A673 (cell line): ENCODE data around the gene AGT.

Experiments
- EZH2 ChIP-seq: fragments of 200-600 bp; sonication (generic); IDR thresholded peaks from 2 replicates; pipeline ENCODE4 v1.6.1; 2017; ENCODE audit warnings: borderline replicate concordance, low read depth, mild to moderate bottlenecking, mixed read lengths, antibody characterized with exemption, low read length; ENCODE audit not compliant: poor library complexity, severe bottlenecking
- TF ChIP-seq, protein P1 (sequence below): fragments of 300-800, 200-600 bp; sonication (generic); conservative IDR thresholded peaks from 2 replicates; pipeline ENCODE4 v1.5.1; 2017; ENCODE audit warnings: low read depth, mild to moderate bottlenecking, antibody characterized with exemption, low read length, moderate library complexity, mixed read lengths

GRCh38 chr1:230699716-230700115 is 14.2 kb downstream of the AGT start:
- TF ChIP-seq, protein P1, sequence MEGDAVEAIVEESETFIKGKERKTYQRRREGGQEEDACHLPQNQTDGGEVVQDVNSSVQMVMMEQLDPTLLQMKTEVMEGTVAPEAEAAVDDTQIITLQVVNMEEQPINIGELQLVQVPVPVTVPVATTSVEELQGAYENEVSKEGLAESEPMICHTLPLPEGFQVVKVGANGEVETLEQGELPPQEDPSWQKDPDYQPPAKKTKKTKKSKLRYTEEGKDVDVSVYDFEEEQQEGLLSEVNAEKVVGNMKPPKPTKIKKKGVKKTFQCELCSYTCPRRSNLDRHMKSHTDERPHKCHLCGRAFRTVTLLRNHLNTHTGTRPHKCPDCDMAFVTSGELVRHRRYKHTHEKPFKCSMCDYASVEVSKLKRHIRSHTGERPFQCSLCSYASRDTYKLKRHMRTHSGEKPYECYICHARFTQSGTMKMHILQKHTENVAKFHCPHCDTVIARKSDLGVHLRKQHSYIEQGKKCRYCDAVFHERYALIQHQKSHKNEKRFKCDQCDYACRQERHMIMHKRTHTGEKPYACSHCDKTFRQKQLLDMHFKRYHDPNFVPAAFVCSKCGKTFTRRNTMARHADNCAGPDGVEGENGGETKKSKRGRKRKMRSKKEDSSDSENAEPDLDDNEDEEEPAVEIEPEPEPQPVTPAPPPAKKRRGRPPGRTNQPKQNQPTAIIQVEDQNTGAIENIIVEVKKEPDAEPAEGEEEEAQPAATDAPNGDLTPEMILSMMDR = no peak
- TF ChIP-seq EZH2 = no peak
